ENCODE data around the gene SOX2.
A peak's percentile ranks its signal among the peaks of the same experiment; 100 is the strongest.

SOX2 gene

DNA sequence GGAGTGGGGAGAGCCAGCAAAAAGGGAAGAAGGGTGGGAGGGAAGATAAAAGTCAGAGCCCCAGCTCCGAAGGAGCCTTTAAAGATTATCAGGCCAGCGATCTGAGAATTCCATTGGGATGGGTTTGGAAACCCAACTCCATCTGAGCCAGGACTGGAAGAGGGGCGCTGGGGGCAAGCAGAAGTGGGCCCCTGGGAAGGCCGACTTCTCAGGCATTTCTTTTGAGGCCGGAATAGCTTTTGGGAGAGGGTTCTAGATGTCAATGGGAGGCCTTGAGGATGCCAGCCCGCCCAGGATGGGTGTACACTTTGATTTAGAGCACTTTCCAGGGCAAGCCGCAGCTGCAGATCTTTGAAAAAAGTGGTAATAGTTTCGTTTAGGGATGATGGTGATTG lies 6.6 kb upstream of the SOX2 start:
- DNase-seq, result no peak

DNA sequence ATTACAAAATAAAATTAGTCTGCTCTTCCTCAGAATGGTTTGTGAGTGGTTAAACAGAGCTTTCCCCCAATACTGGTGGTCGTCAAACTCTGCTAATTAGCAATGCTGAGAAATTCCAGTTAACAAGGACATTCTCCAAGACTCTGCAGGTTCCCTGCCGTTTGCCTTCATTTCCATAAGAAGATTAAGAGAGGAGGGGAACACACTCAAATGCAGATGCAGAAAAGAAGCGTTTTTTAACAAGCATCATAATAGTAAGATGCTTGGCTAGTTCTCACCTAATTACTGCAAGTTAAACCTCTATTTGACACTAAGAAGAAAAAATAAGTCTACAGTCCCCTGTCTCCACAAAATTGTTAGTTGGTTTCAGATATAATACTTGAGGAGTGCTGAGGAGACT lies 3.7 kb upstream of the SOX2 start:
- no peak for DNase-seq

DNA sequence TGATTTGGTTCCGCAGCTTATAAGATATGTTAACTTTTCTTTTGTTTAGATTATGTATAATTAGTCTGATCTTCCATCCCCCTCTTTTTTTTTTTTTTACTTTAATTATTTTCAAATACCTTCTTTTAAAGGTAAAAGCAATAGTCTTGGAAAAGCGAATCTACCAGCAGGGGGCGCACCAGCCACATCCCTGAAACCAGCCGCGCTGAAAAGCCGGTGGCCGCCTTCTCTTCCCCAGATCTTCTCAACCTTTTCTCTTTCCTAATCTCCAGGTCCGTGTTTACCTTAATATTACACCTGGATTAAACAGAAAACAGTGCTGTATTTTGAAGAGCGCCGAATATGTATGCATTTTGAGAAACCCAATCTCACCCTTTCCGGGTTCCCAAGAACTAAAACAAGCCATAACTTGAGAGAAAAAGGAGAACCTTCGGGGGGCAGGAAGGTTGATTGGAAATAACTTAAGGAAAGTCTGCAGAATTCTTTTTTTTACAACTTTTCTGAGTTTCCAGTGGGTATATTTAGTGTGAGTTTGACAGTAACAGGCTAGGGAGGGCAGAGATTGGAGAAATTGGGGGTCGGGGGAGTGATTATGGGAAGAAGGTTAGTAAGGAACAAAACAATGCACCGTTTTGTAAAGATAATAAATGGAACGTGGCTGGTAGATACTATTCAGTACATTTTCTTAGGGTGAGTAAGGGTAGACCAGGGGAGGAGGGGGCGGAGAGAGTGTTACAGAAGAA lies 2.0 kb upstream of the SOX2 start:
- peak; percentile 16 for DNase-seq

DNA sequence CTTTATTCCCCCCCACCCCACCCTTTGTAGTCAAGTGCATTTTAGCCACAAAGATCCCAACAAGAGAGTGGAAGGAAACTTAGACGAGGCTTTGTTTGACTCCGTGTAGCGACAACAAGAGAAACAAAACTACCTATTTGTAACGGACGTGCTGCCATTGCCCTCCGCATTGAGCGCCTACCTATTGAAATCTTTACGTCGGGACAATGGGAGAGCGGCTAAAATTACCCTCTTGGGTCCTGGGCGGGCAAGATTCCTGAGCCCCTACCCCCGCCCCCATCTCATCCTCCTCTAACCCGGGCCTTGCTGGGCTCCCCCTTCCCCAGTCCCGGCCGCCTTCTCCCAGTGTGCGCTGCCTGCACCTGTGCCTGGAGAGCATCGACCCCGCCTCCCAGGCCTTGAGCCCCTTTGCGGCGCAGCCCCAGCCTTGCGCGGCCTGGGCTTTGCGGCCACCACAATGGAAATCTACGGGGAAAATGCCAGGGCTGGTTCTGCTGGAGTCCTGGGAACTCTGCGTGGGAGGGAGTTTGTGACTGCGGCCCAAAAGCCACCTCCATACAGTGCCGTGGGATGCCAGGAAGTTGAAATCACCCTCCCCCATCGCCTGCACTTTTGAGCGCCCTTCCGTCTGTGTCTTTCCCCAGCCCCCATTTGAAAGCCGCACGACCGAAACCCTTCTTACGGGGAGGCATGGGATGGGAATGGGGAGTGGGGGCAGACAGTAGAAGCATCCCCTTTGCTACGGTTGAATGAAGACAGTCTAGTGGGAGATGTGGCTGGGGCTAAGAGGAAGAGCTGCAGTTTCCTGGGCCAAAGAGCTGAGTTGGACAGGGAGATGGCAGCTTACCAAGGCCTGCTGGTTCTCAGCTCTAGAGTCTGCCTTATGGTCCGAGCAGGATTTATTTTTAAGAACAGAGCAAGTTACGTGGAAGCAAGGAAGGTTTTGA lies 1.1 kb upstream of the SOX2 start:
- DNase-seq, result peak; percentile 15

DNA sequence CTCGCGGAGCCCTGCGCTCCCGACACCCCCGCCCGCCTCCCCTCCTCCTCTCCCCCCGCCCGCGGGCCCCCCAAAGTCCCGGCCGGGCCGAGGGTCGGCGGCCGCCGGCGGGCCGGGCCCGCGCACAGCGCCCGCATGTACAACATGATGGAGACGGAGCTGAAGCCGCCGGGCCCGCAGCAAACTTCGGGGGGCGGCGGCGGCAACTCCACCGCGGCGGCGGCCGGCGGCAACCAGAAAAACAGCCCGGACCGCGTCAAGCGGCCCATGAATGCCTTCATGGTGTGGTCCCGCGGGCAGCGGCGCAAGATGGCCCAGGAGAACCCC lies 464 bp downstream of the SOX2 start:
- no peak for DNase-seq

DNA sequence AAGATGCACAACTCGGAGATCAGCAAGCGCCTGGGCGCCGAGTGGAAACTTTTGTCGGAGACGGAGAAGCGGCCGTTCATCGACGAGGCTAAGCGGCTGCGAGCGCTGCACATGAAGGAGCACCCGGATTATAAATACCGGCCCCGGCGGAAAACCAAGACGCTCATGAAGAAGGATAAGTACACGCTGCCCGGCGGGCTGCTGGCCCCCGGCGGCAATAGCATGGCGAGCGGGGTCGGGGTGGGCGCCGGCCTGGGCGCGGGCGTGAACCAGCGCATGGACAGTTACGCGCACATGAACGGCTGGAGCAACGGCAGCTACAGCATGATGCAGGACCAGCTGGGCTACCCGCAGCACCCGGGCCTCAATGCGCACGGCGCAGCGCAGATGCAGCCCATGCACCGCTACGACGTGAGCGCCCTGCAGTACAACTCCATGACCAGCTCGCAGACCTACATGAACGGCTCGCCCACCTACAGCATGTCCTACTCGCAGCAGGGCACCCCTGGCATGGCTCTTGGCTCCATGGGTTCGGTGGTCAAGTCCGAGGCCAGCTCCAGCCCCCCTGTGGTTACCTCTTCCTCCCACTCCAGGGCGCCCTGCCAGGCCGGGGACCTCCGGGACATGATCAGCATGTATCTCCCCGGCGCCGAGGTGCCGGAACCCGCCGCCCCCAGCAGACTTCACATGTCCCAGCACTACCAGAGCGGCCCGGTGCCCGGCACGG lies 991 bp downstream of the SOX2 start:
- DNase-seq, result peak; percentile 57

DNA sequence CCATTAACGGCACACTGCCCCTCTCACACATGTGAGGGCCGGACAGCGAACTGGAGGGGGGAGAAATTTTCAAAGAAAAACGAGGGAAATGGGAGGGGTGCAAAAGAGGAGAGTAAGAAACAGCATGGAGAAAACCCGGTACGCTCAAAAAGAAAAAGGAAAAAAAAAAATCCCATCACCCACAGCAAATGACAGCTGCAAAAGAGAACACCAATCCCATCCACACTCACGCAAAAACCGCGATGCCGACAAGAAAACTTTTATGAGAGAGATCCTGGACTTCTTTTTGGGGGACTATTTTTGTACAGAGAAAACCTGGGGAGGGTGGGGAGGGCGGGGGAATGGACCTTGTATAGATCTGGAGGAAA lies 1.5 kb downstream of the SOX2 start:
- DNase-seq, result no peak

DNA sequence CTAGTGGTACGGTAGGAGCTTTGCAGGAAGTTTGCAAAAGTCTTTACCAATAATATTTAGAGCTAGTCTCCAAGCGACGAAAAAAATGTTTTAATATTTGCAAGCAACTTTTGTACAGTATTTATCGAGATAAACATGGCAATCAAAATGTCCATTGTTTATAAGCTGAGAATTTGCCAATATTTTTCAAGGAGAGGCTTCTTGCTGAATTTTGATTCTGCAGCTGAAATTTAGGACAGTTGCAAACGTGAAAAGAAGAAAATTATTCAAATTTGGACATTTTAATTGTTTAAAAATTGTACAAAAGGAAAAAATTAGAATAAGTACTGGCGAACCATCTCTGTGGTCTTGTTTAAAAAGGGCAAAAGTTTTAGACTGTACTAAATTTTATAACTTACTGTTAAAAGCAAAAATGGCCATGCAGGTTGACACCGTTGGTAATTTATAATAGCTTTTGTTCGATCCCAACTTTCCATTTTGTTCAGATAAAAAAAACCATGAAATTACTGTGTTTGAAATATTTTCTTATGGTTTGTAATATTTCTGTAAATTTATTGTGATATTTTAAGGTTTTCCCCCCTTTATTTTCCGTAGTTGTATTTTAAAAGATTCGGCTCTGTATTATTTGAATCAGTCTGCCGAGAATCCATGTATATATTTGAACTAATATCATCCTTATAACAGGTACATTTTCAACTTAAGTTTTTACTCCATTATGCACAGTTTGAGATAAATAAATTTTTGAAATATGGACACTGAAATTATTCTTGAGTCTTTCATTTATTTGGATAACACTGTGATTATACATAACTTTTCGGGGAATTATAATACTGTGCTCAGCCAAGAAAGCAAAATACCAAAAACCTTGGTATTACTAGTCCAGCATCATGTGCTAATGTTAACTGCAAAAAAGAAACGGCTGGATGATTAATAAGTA lies 2.2 kb downstream of the SOX2 start:
- DNase-seq, result no peak

- DNase-seq, result no peak
These were observed 4.0 kb downstream of the SOX2 start for GRCh38 chr3:181715571-181716340.

DNA sequence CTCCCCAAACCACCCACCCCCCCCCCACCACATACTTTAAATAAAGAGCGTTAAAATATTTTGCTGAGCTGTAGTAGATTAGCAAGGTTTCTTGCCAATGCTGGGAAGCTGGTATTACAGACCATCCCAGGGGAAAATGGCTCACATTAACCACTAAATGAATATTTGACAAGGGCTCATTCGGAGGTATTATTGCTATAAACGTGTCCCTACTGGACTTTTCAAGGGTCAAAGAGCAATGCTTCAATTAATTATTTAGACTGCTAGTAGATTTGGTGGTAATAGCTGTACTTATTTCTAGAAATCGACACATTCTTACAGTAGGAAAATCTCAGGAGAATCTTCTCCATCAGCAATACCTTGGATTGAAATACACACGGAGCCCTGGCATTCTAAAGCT lies 5.2 kb downstream of the SOX2 start:
- DNase-seq, result no peak

GRCh38 chr3:181717549-181718171 lies 5.9 kb downstream of the SOX2 start:
- DNase-seq, result no peak

DNA sequence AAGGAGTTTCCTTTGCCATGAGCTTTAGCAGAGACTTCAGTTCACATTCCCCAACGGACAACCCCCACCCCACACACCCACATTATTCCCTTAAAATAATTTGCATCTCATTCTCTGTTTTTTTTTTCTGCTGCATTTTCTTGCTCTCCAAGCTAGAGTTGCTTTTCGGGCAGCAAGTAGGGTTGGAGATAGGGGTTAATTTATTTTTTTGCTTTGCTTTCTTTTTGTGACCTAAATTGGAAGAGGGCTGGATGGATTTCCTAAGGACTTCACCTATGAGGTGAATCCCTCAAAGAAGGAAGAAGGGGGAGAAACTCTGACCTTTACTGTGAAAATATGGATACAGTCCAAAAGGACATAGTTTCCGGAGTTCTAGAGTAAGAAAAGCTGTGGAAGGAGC lies 6.6 kb downstream of the SOX2 start:
- no peak for DNase-seq

GRCh38 chr3:181718987-181719911 lies 7.5 kb downstream of the SOX2 start:
- DNase-seq, result no peak

- no peak for DNase-seq
These were observed 8.4 kb downstream of the SOX2 start for GRCh38 chr3:181719991-181720680.

DNA sequence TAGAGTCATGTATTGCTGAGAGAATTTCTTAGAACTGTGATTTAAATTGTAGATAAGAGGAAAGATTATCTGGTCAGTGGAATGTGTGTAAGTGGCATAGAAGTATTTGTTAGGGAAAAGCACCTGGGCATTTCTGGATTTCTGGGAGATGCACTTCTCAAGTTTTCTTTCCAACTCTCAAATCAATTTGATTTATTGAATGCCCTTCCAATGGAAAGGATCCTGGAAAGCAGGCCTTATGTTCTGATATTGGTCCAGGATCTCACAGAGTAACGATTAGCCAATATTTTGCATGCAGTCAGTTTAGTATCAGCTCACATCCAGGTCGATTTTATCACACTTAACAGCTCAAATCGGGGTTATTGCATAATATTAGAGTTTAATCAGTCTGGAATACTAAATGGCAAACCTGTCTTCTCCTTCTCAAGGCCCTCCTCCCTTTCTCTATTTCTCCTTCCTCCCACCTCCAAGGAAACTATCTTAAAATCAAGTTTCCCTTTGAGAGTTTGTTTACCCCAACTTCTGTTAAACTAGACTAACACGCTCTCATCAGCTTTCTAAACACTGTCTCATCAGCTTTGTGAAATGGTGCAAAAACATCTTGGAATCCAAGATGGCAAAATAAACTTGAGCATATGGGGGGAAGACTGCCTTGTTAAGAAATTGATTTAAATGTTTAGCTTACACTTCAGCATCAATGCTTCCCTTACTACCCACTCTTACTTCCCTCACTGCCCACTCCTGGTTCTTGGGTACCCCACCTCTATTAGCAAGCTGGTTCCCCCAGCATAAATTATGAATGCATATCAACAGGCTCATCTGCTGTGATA lies 9.5 kb downstream of the SOX2 start:
- no peak for DNase-seq

DNA sequence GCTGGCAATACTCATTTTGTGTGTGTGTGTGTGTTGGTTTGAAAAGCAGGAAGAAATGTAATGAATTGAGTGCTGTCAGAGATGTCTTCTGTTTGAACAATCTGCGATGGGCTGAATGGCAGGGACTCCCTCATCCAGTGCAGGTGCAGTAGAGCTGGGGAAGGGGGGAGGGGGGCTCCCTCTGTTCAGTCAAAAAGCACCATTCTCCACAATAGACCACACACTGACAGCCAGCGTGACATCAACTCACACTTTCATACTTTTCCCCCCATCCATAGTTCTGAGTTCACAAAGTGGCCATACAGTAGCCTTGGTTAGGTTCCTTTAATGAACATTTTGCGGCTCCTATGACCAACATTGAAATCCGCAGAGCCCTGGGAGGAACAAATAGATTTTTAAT lies 10.4 kb downstream of the SOX2 start:
- no peak for DNase-seq

DNA sequence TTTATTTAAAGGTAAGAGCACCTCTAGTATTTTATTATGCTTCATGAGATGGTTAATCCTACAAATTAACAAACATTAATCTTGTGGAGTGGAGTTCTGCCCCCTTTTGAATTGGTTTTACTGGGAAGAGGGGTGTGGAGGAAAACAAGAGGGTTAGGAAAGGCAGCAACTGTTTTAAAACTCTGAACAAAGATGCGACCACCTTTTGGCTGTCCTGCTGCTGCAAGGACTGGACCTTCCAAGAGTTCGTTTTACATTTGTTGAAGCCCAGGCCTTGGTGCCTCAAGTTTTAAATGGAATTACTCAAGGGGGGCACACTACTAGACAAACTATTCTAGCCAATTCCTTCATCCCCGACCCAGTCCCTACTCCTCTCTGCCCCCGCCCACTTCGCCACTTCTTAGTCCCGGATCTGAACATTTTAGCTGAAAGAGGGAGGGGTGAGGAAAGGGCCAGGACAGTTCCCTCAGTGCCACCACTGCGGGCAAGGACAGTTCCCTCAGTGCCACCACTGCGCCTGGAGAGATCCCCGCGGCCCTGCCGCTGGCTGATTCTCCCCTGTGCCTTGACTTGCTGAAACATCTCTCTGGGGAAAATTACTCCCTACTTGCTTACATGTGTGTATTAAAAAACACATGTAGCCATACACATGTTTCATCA lies 11.2 kb downstream of the SOX2 start:
- no peak for DNase-seq

- DNase-seq, result no peak
These were observed 12.0 kb downstream of the SOX2 start for GRCh38 chr3:181723625-181724191.
